Fibroblast of peridontal ligament (primary cell): Measurements from ENCODE around the gene HOXA5.

Experiments
- DNase-seq: peaks from one replicate; pipeline ENCODE4 v3.0.0-alpha.2; 2010; ENCODE audit errors: extremely low read depth

The HOXA5 gene

GRCh38 chr7:27143023-27143949 is at the start of gene HOXA5:
TSS of gene HOXA5 (minus strand) at chr7:27143681. CDS start at chr7:27143607, 74 bp downstream.
- DNase-seq, result no peak

DNA sequence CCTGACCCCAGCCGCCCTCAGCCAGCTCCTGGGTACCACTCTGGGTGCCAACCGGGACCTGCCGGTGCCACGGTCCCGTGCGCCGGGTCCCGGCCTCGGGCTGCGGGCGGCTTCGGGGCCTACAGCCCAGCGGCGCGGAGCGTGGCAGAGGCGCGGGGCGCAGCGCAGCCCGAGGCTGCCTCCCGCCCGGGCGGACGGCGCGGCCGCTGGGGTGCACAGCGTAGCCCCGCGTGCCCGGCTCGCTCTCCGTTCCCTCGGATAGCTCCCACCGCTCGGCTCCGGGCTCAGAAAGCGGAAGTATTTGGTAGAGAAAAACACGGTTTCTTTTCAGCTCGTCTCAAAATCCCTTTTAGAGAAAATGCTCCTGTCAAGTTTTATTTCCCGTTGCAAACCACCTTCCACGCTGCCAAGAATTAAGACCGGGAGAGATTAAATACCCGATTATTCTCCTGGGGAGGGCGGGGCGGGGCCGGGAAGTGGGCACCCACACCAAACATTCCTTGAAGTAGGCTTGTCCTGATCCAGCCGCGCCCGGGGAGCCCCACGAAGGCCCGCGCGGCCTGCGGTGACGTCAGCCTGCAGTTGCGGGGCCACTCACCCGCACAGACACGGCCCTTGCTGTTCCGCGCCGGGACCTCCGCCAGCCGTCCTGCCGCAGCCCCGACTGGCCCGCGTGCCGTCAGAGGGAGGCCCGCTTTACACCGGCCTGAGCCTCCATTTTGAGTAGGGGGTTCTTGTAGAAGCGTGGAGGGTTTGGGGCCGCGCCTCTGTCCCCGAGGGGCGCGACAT is 49.3 kb upstream of the HOXA5 start:
- no peak for DNase-seq

DNA sequence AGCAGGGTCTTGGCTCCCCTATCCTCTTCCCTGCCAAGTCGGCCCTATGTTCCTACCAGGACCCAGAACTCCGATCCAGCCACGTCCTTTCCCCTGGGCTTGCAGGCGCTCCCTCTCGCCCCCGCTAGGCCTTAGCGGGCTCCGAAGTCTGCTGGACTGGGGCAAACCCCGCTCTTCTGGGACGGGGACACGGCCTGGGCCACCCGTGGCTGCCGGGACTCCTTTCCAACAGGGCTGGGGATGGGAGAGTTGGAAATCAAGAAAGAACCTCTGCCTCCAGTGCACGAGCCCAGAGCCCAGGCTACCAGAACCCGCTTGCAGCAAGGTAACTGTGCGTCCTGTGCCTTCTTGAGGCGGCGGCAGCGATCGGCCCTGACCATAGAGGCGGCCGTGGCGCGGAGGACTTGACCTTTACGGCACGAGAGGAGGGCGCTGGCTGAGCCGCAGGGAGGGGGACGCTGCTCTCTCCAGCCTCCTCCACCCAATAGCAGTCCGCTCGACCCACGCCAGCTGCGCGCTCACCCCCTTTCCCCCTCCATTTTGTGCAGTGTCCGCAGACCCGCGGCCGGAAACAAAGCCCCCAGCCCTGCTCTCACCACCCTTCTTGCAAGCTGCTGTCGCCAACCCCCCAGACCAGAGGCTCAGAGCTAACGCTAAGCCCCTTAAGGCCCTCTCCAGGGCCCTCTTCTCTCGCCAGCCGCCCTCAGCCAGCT is 48.5 kb upstream of the HOXA5 start:
- DNase-seq, result no peak

GRCh38 chr7:27191161-27191731 is 47.8 kb upstream of the HOXA5 start:
- no peak for DNase-seq

GRCh38 chr7:27189997-27190748 is 46.7 kb upstream of the HOXA5 start:
- DNase-seq, result no peak

- DNase-seq, result no peak
Observed at GRCh38 chr7:27189295-27189996, 46.0 kb upstream of the HOXA5 start.

DNA sequence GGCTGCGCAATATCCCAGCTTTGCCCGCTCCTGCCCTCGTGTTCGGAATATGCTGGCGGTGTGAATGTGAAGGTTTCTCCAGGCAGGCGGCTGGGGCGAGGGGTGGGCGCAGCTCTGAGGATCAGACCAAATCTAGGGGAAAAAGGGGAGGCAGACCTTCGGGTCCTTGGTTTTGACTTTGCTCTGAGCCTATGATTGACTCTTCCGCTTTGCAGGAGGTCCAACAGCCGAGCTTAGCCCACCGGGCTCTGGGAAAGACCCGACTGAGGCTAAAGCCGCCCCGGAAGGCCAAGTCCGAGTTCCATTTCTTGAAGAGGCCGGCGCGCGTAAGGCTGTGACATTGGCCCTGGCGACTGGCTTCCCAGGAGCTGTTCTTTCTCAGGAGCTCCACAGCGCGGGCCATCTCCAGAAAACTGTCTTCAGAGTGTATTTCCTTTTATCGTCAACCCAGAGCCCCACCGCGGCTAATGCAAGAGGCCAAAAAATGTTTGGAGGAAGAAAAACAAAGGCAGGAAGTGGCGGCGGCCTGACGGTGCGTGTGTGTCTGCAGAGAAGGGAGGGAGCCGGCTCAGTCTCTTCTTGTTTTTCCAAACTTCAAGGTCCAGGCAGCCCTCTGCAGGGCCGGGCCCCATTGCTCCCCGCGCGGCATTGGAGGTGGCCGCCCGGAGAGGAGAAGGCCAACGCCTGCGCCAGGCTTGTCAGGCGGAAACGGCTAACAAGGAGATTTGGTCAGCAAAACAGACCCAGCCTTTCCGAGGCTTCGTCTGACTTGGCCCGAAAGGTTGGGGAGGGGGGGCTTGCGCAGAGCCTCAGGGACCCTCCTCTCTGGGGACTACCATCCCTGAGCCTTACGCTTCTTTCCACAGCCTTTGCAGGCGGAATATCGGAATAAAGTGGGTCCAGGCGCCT is 45.2 kb upstream of the HOXA5 start:
- no peak for DNase-seq

- DNase-seq, result no peak
Observed at GRCh38 chr7:27187475-27188385, 44.2 kb upstream of the HOXA5 start.

- DNase-seq, result no peak
Observed at GRCh38 chr7:27186668-27187474, 43.4 kb upstream of the HOXA5 start.

- no peak for DNase-seq
Observed at GRCh38 chr7:27185854-27186667, 42.6 kb upstream of the HOXA5 start.

DNA sequence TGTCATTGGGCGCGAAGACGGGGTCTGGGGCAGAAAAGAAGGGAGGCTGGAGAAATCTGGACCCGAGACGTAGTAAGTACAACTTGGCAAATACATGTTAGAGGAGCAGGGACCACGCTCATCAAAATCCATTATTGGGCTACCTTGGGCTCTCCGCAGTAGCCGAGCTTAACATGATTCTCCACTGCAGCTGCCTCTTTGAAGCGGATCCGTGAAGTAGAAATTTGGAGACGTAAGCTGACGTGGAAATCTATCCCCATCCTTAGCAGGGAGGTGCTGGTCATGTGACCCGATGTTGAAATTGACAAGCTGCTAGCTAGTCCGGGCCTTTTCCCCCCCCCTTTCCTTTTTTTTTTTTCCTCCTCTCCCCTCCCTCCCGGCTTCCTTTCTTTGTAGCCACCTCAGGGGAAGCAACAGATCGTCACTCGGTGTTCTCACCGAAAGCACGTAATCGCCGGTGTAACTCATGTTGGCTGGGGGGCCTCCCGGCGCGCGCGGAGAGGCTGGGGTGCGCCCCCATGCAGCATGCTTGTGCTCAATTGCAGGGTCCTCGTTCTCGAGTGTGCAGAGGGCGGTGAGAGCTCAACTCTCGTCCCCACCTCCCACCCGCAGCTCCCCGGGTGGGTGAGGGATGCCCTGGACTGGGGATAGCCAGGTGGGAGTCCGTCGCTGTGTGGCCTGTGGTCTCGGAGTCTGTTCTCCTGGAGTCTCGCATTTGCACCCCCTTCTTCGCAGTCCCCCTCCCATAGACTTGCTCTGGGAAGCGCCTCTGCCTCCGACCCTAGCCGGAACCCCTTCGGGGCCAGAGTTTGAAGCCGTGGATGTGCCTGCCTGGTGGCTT is 41.8 kb upstream of the HOXA5 start, which contains the start of gene HOXA11:
Gene HOXA11, minus strand, starts transcription at position 220 of the 841 bp plus-strand sequence. Its CDS starts 88 bp downstream, at position 132.
- no peak for DNase-seq

DNA sequence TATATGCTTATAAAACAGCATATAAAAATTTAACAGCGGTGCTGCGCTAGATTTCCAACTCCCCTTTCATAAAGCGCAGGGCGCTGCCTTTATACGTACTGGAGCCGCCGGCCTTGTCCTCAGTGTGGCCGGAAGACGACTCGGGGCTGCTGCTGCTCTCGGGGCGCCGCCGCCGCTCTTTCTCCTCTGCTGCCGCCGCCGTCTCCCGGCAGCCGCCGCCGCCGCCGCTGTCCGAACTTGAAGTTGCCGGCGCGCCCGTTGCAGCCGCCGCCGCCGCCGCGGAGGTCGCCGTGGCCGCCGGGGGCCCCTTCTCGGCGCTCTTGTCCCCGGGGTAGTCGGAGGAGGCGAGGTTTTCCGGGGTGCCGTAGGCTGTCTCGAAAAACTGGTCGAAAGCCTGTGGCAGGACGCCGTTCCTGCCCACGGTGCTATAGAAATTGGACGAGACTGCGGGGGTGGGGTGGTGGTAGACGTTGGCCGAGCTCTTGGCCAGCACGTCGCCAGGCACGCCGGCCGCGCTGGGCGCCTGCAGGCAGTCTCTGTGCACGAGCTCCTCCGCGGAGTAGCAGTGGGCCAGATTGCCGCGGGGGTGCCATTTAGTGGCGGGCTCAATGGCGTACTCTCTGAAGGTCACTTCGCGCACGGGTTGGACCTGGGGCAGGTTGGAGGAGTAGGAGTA is 41.0 kb upstream of the HOXA5 start:
- DNase-seq, result no peak

DNA sequence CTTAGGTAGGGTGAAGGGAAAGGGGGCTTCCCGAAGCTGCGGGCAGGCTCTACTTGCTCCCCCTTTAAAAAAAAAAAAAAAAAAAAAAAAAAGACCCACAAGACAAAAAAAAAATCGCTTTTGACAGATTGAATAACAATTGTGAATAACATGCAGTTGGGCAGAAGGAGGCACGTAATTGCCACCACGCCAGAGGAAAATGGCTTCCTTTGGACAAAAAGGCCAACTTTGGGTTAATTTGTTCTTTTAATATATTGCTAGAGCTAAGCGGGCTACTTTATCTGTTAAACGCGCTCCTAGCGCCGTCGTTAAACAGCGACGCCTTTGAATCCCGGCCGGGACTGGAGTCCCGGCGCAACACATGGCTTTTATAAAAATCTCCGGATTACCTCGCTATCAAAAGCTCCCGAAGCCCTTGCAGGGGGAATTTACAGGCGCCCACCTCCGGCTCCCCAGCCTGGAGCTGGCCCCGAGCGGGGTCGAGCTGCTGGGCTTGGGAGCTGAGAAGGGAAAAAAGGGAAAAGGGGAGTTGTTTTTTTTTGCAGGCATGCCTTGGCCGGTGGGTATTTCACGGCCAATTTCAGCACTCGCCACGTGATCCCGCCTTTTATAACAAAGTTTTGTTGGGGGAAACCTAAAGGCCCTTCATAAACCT is 40.3 kb upstream of the HOXA5 start:
- no peak for DNase-seq
